OCI-LY3 (cell line): ENCODE results near the gene C10orf53.
A peak's percentile ranks its signal among the peaks of the same experiment; 100 is the strongest.

Experiments used
- H2AFZ ChIP-seq: fragments of 200-600, 300-600 bp; shearing (Covaris generic); 2 replicates; pipeline ENCODE4 v1.6.0; 2014; ENCODE audit warnings: antibody characterized with exemption, low read depth, low read length
- H3K27ac ChIP-seq: fragments of 200-600, 300-600 bp; sonication (generic); 2 replicates; pipeline ENCODE4 v1.5.1; 2014; ENCODE audit warnings: mild to moderate bottlenecking, low read length, moderate library complexity, mixed read lengths
- H3K27me3 ChIP-seq: fragments of 200-600, 300-600 bp; sonication (generic); 2 replicates; pipeline ENCODE4 v1.6.1; 2014; ENCODE audit warnings: low read depth, low read length, mixed read lengths
- H3K36me3 ChIP-seq: fragments of 200-600, 300-600 bp; sonication (generic); replicated peaks from 2 replicates; pipeline ENCODE3; 2014; ENCODE audit warnings: low read depth, low read length, mixed read lengths
- H3K4me1 ChIP-seq: fragments of 300-600, 200-600 bp; sonication (generic); 2 replicates; pipeline ENCODE4 v1.6.1; 2014; ENCODE audit warnings: low read length, mixed read lengths
- H3K4me2 ChIP-seq: fragments of 200-600, 300-600 bp; sonication (generic); 2 replicates; pipeline ENCODE4 v1.6.1; 2014; ENCODE audit warnings: low read length, mixed read lengths
- H3K4me3 ChIP-seq: fragments of 300-600, 200-600 bp; sonication (generic); 2 replicates; pipeline ENCODE4 v1.5.1; 2014; ENCODE audit warnings: antibody characterized with exemption, mild to moderate bottlenecking, low read length, moderate library complexity
- H3K79me2 ChIP-seq: fragments of 300-600, 200-600 bp; shearing (Covaris generic); 2 replicates; pipeline ENCODE4 v1.6.1; 2014; ENCODE audit warnings: mild to moderate bottlenecking, low read length, mixed read lengths
- H3K9ac ChIP-seq: fragments of 300-600, 200-600 bp; shearing (Covaris generic); 2 replicates; pipeline ENCODE4 v1.6.0; 2014; ENCODE audit warnings: mild to moderate bottlenecking, low read length, moderate library complexity
- H3K9me3 ChIP-seq: fragments of 200-600, 300-600 bp; shearing (Covaris generic); 2 replicates; pipeline ENCODE4 v1.6.1; 2014; ENCODE audit warnings: low read length, mixed read lengths; ENCODE audit not compliant: insufficient read depth
- H4K20me1 ChIP-seq: fragments of 200-600, 300-600 bp; sonication (generic); 2 replicates; pipeline ENCODE4 v1.6.1; 2016; ENCODE audit warnings: low read length, mixed read lengths; ENCODE audit not compliant: insufficient read depth
- CTCF ChIP-seq: fragments of 200-600, 300-600 bp; sonication (generic); IDR thresholded peaks from 2 replicates; pipeline ENCODE4 v1.5.1; 2014; ENCODE audit warnings: antibody characterized with exemption, low read length, low read depth
- EZH2phosphoT487 ChIP-seq: fragments of 200-600 bp; shearing (Covaris generic); IDR thresholded peaks from 2 replicates; pipeline ENCODE4 v1.6.1; 2018; ENCODE audit warnings: antibody characterized with exemption, mixed run types, low read depth

Gene C10orf53

GRCh38 chr10:49649294-49649693 is 30.2 kb upstream of the C10orf53 start:
- no peak overlapping the region for H3K27ac ChIP-seq
- TF ChIP-seq EZH2phosphoT487 (no peak), CTCF (no peak)
- H4K20me1 ChIP-seq: no peaks in the 10 kb centered on the region
- H3K79me2 ChIP-seq: no peaks in the 10 kb centered on the region
- no peaks in the 10 kb centered on the region for H3K9me3 ChIP-seq
- no peak overlapping the region for H3K9ac ChIP-seq
- H3K4me3 ChIP-seq: peak overlapping the region; percentile 61
- H3K4me2 ChIP-seq: peak overlapping the region; percentile 52
- H3K4me1 ChIP-seq: no peaks in the 10 kb centered on the region
- no peak overlapping the region; the same call in 1 of the 2 replicates for H2AFZ ChIP-seq
- H3K27me3 ChIP-seq: no peaks in the 10 kb centered on the region
- H3K36me3 ChIP-seq: no peaks in the 10 kb centered on the region

GRCh38 chr10:49649936-49650723 is 29.3 kb upstream of the C10orf53 start:
- no peak for TF ChIP-seq CTCF
- TF ChIP-seq EZH2phosphoT487: no peak
- Histone ChIP-seq H3K4me3 (no peak overlapping the region), H3K27me3 (no peaks in the 10 kb centered on the region), H3K79me2 (no peaks in the 10 kb centered on the region), H3K4me2 (peak overlapping the region; percentile 52), H3K9ac (no peak overlapping the region), H4K20me1 (no peaks in the 10 kb centered on the region), H3K36me3 (no peaks in the 10 kb centered on the region), H2AFZ (no peak overlapping the region), H3K27ac (no peak overlapping the region), H3K4me1 (no peaks in the 10 kb centered on the region), H3K9me3 (no peaks in the 10 kb centered on the region)

GRCh38 chr10:49650724-49651034 is 28.8 kb upstream of the C10orf53 start:
- Histone ChIP-seq H3K4me3 (no peak overlapping the region), H3K27ac (no peak overlapping the region), H3K36me3 (no peaks in the 10 kb centered on the region), H4K20me1 (no peaks in the 10 kb centered on the region), H3K79me2 (no peaks in the 10 kb centered on the region), H2AFZ (no peak overlapping the region), H3K27me3 (no peaks in the 10 kb centered on the region), H3K4me1 (no peaks in the 10 kb centered on the region), H3K9me3 (no peaks in the 10 kb centered on the region), H3K9ac (no peak overlapping the region), H3K4me2 (no peak overlapping the region)
- TF ChIP-seq EZH2phosphoT487: no peak
- no peak for TF ChIP-seq CTCF

GRCh38 chr10:49651039-49651835 is 28.2 kb upstream of the C10orf53 start:
- no peaks in the 10 kb centered on the region for H3K9me3 ChIP-seq
- no peaks in the 10 kb centered on the region for H3K27me3 ChIP-seq
- no peak overlapping the region for H3K27ac ChIP-seq
- H3K36me3 ChIP-seq: no peaks in the 10 kb centered on the region
- no peaks in the 10 kb centered on the region for H4K20me1 ChIP-seq
- no peaks in the 10 kb centered on the region for H3K4me1 ChIP-seq
- H2AFZ ChIP-seq: no peak overlapping the region
- no peaks in the 10 kb centered on the region for H3K79me2 ChIP-seq
- TF ChIP-seq EZH2phosphoT487 (no peak), CTCF (no peak)
- no peak overlapping the region for H3K4me2 ChIP-seq
- H3K4me3 ChIP-seq: no peak overlapping the region
- no peak overlapping the region for H3K9ac ChIP-seq
